Kidney epithelial cell (primary cell): Measurements from ENCODE around the gene RGS7. TPM values are rescaled to one million over a fixed set of nuclear protein-coding genes. Genes with fewer than 3 reads are reported as not detected.

Source experiments
- DNase-seq: peaks from one replicate; pipeline ENCODE4 v3.0.0-alpha.2; 2010; ENCODE audit warnings: low read depth
- H3K27me3 ChIP-seq: 2 replicates; pipeline ENCODE4 v1.6.0; 2011; ENCODE audit warnings: low read length; ENCODE audit not compliant: control insufficient read depth, insufficient read depth
- H3K36me3 ChIP-seq: 2 replicates; pipeline ENCODE4 v1.5.1; 2011; ENCODE audit warnings: low read length; ENCODE audit not compliant: control insufficient read depth, insufficient read depth
- H3K4me3 ChIP-seq: 2 replicates; pipeline ENCODE4 v1.5.1; 2011; ENCODE audit warnings: low read depth, mild to moderate bottlenecking, control low read depth, low read length
- CTCF ChIP-seq: IDR thresholded peaks from 2 replicates; pipeline ENCODE4 v1.5.1; 2011; ENCODE audit warnings: mild to moderate bottlenecking, moderate library complexity, low read length, control low read depth, inconsistent platforms; ENCODE audit not compliant: insufficient read depth, poor library complexity, severe bottlenecking
- total RNA-seq: library from RNA; depleted of rRNA; stranded (reverse); fragments of >200 nt; gene quantifications from 2 replicates; pipeline ENCODE4 v1.2.3, GENCODE V29; 2015

Gene RGS7
- total RNA-seq, 1 donor from 2014 or later: 1.5 TPM

GRCh38 chr1:241390526-241390925 is 33.5 kb upstream of the RGS7 start:
- H3K4me3 ChIP-seq: no peak overlapping the region
- no peak for DNase-seq
- no peak for TF ChIP-seq CTCF
- no peaks in the 10 kb centered on the region for H3K36me3 ChIP-seq
- H3K27me3 ChIP-seq: no peaks in the 10 kb centered on the region

GRCh38 chr1:241389400-241389799 is 32.4 kb upstream of the RGS7 start:
- H3K4me3 ChIP-seq: no peak overlapping the region
- DNase-seq: no peak
- H3K27me3 ChIP-seq: no peaks in the 10 kb centered on the region
- TF ChIP-seq CTCF: no peak
- H3K36me3 ChIP-seq: no peaks in the 10 kb centered on the region

GRCh38 chr1:241387216-241387615 is 30.2 kb upstream of the RGS7 start:
- no peaks in the 10 kb centered on the region for H3K36me3 ChIP-seq
- DNase-seq: no peak
- no peak overlapping the region for H3K4me3 ChIP-seq
- no peaks in the 10 kb centered on the region for H3K27me3 ChIP-seq
- TF ChIP-seq CTCF: no peak

GRCh38 chr1:241376701-241377100 is 19.7 kb upstream of the RGS7 start:
- TF ChIP-seq CTCF: no peak
- H3K4me3 ChIP-seq: no peak overlapping the region
- H3K27me3 ChIP-seq: no peaks in the 10 kb centered on the region
- no peak for DNase-seq
- H3K36me3 ChIP-seq: no peaks in the 10 kb centered on the region

- no peaks in the 10 kb centered on the region for H3K27me3 ChIP-seq
- DNase-seq: no peak
- H3K36me3 ChIP-seq: no peaks in the 10 kb centered on the region
- TF ChIP-seq CTCF: no peak
- H3K4me3 ChIP-seq: no peak overlapping the region
Measured at GRCh38 chr1:241375886-241376285, 18.9 kb upstream of the RGS7 start.

GRCh38 chr1:241366196-241366595 is 9.2 kb upstream of the RGS7 start:
- Histone ChIP-seq H3K27me3 (no peaks in the 10 kb centered on the region), H3K4me3 (no peak overlapping the region), H3K36me3 (no peaks in the 10 kb centered on the region)
- no peak for DNase-seq
- no peak for TF ChIP-seq CTCF
